Osteoblast (primary cell): Measurements from ENCODE around the gene PODNL1. TPM values are rescaled to one million over a fixed set of nuclear protein-coding genes. Genes with fewer than 3 reads are reported as not detected.
A peak's percentile ranks its signal among the peaks of the same experiment; 100 is the strongest.

Source experiments
- DNase-seq: peaks from one replicate; pipeline ENCODE4 v3.0.0; 2011; ENCODE audit warnings: low spot score, mixed read lengths; ENCODE audit not compliant: insufficient read length; ENCODE audit errors: missing footprints
- H2AFZ ChIP-seq: 2 replicates; pipeline ENCODE4 v1.6.0; 2011; ENCODE audit warnings: mild to moderate bottlenecking, low read length
- H3K27ac ChIP-seq: 2 replicates; pipeline ENCODE4 v1.5.1; 2011; ENCODE audit warnings: mild to moderate bottlenecking, low read depth, low read length, moderate library complexity
- H3K27me3 ChIP-seq: 2 replicates; pipeline ENCODE4 v1.6.0; 2012; ENCODE audit warnings: mild to moderate bottlenecking, control low read depth, inconsistent platforms, low read length, moderate library complexity; ENCODE audit not compliant: insufficient read depth
- H3K36me3 ChIP-seq: 2 replicates; pipeline ENCODE4 v1.5.1; 2011; ENCODE audit warnings: mild to moderate bottlenecking, low read length, control low read depth, moderate library complexity; ENCODE audit not compliant: insufficient read depth
- H3K4me1 ChIP-seq: 2 replicates; pipeline ENCODE4 v1.5.1; 2011; ENCODE audit warnings: mild to moderate bottlenecking, low read length, control low read depth, moderate library complexity; ENCODE audit not compliant: insufficient read depth
- H3K4me2 ChIP-seq: 2 replicates; pipeline ENCODE4 v1.6.0; 2011; ENCODE audit warnings: mild to moderate bottlenecking, low read length; ENCODE audit not compliant: insufficient read depth
- H3K4me3 ChIP-seq: fragments of 200-600 bp; sonication (generic); 3 replicates; pipeline ENCODE4 v1.5.1; 2012; ENCODE audit warnings: mild to moderate bottlenecking, low read length, inconsistent platforms; ENCODE audit not compliant: insufficient read depth
- H3K79me2 ChIP-seq: 2 replicates; pipeline ENCODE4 v1.6.0; 2012; ENCODE audit warnings: mild to moderate bottlenecking, low read length, control low read depth, inconsistent platforms; ENCODE audit not compliant: insufficient read depth
- H3K9me3 ChIP-seq: 2 replicates; pipeline ENCODE4 v1.5.1; 2011; ENCODE audit warnings: low read depth, low read length, control low read depth
- H4K20me1 ChIP-seq: 2 replicates; pipeline ENCODE4 v1.6.0; 2012; ENCODE audit warnings: mild to moderate bottlenecking, low read length, control low read depth; ENCODE audit not compliant: insufficient read depth
- CTCF ChIP-seq: IDR thresholded peaks from 2 replicates; pipeline ENCODE4 v1.5.1; 2011; ENCODE audit warnings: mild to moderate bottlenecking, low read depth, low read length, moderate library complexity; ENCODE audit errors: extremely low read depth
- total RNA-seq: library from RNA; depleted of rRNA; stranded (reverse); fragments of >200 nt; gene quantifications from 2 replicates; pipeline ENCODE4 v1.2.3, GENCODE V29; 2012

Gene PODNL1
- total RNA-seq, 1 donor, result 4.0 TPM

- no peaks in the 10 kb centered on the region for H4K20me1 ChIP-seq
- peaks cover 4% of the 10 kb centered on the region for H3K4me1 ChIP-seq
- H2AFZ ChIP-seq, result no peak overlapping the region
- H3K36me3 ChIP-seq, result peaks cover 4% of the 10 kb centered on the region
- H3K4me3 ChIP-seq, result no peak overlapping the region
- no peak for TF ChIP-seq CTCF
- no peak overlapping the region for H3K27ac ChIP-seq
- H3K27me3 ChIP-seq, result no peaks in the 10 kb centered on the region
- DNase-seq, result no peak
- no peak overlapping the region for H3K4me2 ChIP-seq
- H3K9me3 ChIP-seq, result no peaks in the 10 kb centered on the region
- H3K79me2 ChIP-seq, result no peaks in the 10 kb centered on the region
Observed at GRCh38 chr19:13909430-13909829, 28.8 kb downstream of the PODNL1 start.

GRCh38 chr19:13908674-13909073 is 29.5 kb downstream of the PODNL1 start:
- no peaks in the 10 kb centered on the region for H3K9me3 ChIP-seq
- no peak overlapping the region for H3K4me2 ChIP-seq
- no peak overlapping the region for H2AFZ ChIP-seq
- no peak for DNase-seq
- no peak overlapping the region for H3K4me3 ChIP-seq
- no peak for TF ChIP-seq CTCF
- peaks cover 4% of the 10 kb centered on the region for H3K36me3 ChIP-seq
- H3K27me3 ChIP-seq, result no peaks in the 10 kb centered on the region
- H3K27ac ChIP-seq, result no peak overlapping the region
- peaks cover 4% of the 10 kb centered on the region for H3K4me1 ChIP-seq
- H4K20me1 ChIP-seq, result no peaks in the 10 kb centered on the region
- no peaks in the 10 kb centered on the region for H3K79me2 ChIP-seq

GRCh38 chr19:13906910-13907309 is 31.3 kb downstream of the PODNL1 start:
- Histone ChIP-seq H2AFZ (peak overlapping the region; percentile 90), H3K4me2 (peak overlapping the region; percentile 88), H3K36me3 (no peaks in the 10 kb centered on the region), H3K9me3 (no peaks in the 10 kb centered on the region), H3K27ac (no peak overlapping the region), H4K20me1 (no peaks in the 10 kb centered on the region), H3K79me2 (no peaks in the 10 kb centered on the region), H3K27me3 (no peaks in the 10 kb centered on the region), H3K4me1 (peaks cover 4% of the 10 kb centered on the region), H3K4me3 (peak overlapping the region; percentile 92)
- TF ChIP-seq CTCF, result no peak
- no peak for DNase-seq

GRCh38 chr19:13906521-13906904 is 31.7 kb downstream of the PODNL1 start:
- no peaks in the 10 kb centered on the region for H3K36me3 ChIP-seq
- H3K4me2 ChIP-seq, result peak overlapping the region; percentile 88
- H3K4me3 ChIP-seq, result peak overlapping the region; percentile 92
- H2AFZ ChIP-seq, result peak overlapping the region; percentile 90
- H3K9me3 ChIP-seq, result no peaks in the 10 kb centered on the region
- H3K27me3 ChIP-seq, result no peaks in the 10 kb centered on the region
- H4K20me1 ChIP-seq, result no peaks in the 10 kb centered on the region
- H3K4me1 ChIP-seq, result peaks cover 4% of the 10 kb centered on the region
- no peaks in the 10 kb centered on the region for H3K79me2 ChIP-seq
- peak; percentile 73 for DNase-seq
- H3K27ac ChIP-seq, result no peak overlapping the region
- no peak for TF ChIP-seq CTCF
